RWPE1 (cell line): ENCODE data around the gene RFNG.

Experiments used
- CTCF ChIA-PET: fragments of 350-600 bp; sonication (Branson Sonifier 250); formaldehyde crosslinking; extraction: SDS; loops from one replicate; lab custom pipeline; 2021; lab: Yijun Ruan, JAX
- POLR2A ChIA-PET: fragments of 400-600 bp; formaldehyde crosslinking; extraction: SDS; loops from one replicate; lab custom pipeline; 2020; ENCODE audit warnings: antibody characterized with exemption; ENCODE audit not compliant: low non-redundant PET; lab: Yijun Ruan, JAX
- DNase-seq: peaks from one replicate; pipeline ENCODE4 v3.0.0; 2012; ENCODE audit warnings: low spot score
- H3K27ac ChIP-seq: fragments of 450-650 bp; 2 replicates; pipeline ENCODE4 v1.5.1; 2017
- CTCF ChIP-seq: fragments of 450-650 bp; conservative IDR thresholded peaks from 2 replicates; pipeline ENCODE4 v1.5.1; 2017; ENCODE audit warnings: low read depth, mild to moderate bottlenecking

The RFNG gene

DNA sequence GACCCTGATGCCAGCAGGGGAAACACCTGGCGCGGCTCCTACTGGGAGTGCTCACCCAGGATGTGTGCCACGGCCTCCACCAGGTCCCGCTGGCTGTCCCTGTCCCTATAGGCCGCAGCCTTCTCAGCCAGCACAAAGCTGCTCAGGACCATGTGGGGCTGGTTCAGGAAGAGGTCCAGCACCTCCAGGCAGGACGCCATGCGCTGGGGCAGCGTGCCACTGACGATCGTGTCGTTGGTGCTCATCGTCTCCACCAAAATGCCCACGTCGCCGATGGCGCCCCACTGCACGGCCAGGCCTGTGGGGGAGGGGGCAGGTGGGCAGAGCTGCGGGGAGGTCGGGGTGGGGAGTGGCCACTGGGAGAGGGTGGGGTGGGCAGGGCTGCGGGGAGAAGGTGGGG, 29.9 kb upstream of the RFNG start:
- no peak for DNase-seq
- TF ChIP-seq CTCF, result no peak
- H3K27ac ChIP-seq, result peak overlapping the region; percentile 8; the same call in 1 of the 2 replicates
- ChIA-PET CTCF (interaction anchor here (0.6 to 0.9 kb wide), 2 partner anchors 28 to 51 kb away, joined by 3 read pairs; no protein-coding TSS in a partner anchor), POLR2A (no interaction called here)

DNA sequence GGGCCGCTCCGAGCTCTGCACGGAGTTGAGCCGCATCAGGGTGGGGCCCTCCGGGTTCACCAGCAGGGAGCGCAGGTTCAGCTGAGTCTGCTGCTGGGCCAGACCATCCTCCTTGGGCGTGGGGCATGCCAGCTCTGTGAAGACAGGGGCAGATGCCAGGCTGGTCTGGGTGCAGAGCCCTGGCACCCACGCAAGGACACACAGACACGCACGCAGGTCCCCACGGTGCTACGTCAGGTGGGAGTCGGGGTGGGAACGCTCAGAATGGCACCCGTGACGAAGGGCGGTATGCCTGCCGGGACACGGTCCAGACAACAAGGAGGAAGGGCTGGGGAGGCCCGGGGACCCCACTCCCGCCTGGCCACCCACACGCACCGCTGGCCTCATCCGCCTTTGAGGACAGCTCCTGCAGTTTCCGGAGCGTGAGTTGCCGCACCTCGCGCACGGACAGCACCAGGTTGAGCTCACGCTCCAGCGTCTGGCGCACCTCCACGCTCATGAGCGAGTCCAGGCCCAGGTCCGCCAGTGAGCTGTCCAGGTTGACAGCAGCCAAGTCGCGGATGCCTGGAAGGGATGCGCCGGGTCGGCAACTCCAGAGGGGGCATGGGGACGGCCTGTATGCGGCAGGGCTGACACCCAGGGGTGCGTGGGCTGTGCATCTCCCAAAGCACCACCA, 29.3 kb upstream of the RFNG start:
- POLR2A ChIA-PET, result no interaction called here
- DNase-seq, result no peak
- CTCF ChIA-PET, result interaction anchor here (0.9 to 1.2 kb wide), 2 partner anchors 50 to 51 kb away, joined by 3 read pairs; no protein-coding TSS in a partner anchor
- no peak for TF ChIP-seq CTCF
- peak overlapping the region; percentile 8 for H3K27ac ChIP-seq

DNA sequence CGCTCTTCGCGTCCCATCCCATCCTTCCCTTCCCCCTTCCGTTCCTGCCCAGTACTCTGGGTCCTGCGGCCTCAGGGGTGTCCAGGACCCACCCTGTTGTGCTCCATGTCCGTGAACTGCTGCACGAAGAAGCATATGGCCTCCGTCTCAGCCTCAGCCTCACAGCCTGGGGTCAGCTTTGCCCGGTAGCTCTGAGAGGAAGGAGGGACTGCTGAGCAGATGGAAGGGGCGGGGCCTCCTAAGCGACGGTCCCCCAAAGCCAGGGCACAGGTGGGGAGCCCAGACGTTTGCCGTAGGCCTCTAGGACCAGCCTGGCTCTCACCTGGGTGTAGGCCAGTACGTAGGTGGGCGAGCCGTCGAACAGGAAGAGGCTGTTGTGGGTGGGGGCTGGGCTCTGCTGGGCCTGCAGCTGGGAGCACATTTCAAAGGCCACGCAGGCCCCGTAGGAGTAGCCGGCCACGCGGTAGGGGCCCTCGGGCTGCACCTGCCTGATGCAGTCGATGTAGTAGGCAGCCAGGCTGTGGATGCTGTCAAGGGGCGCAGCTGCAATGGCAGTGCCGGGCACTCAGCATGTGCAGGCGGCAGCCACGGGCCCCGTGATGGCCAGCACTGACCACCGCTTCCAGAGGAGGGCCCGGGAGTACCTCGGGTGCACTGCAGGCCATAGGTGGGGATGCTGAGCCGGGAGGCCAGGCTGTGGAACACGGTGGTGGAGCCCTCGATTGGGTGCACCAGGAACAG, 28.6 kb upstream of the RFNG start:
- no peak for DNase-seq
- TF ChIP-seq CTCF, result no peak
- ChIA-PET CTCF (interaction anchor here (0.9 to 1.2 kb wide), 2 partner anchors 50 kb away, joined by 3 read pairs; no protein-coding TSS in a partner anchor), POLR2A (no interaction called here)
- peak overlapping the region; percentile 8 for H3K27ac ChIP-seq

GRCh38 chr17:82079001-82079677, 27.5 kb upstream of the RFNG start:
- POLR2A ChIA-PET, result no interaction called here
- CTCF ChIA-PET, result interaction anchor here (0.6 to 0.7 kb wide), 2 partner anchors 127 to 132 kb away, joined by 3 to 4 read pairs; partner anchors contain the start of gene MYADML2
- H3K27ac ChIP-seq, result no peak overlapping the region
- TF ChIP-seq CTCF, result no peak
- no peak for DNase-seq

GRCh38 chr17:82078433-82078832, 26.8 kb upstream of the RFNG start:
- DNase-seq, result no peak
- peak overlapping the region; percentile 67 for H3K27ac ChIP-seq
- POLR2A ChIA-PET, result no interaction called here
- CTCF ChIA-PET, result interaction anchor here (0.6 to 0.7 kb wide), 2 partner anchors 26 to 132 kb away, joined by 3 to 4 read pairs; partner anchors contain the start of gene MYADML2
- no peak for TF ChIP-seq CTCF

GRCh38 chr17:82077617-82078358, 26.2 kb upstream of the RFNG start:
- ChIA-PET CTCF (interaction anchor here (0.6 kb wide), 1 partner anchor 26 kb away, joined by 3 read pairs; no protein-coding TSS in a partner anchor), POLR2A (no interaction called here)
- no peak for TF ChIP-seq CTCF
- peak overlapping the region; percentile 67 for H3K27ac ChIP-seq
- no peak for DNase-seq
